ENCODE measurements around the gene ATG101. TPM values are rescaled to one million over a fixed set of nuclear protein-coding genes. Genes with fewer than 3 reads are reported as not detected.
A peak's percentile ranks its signal among the peaks of the same experiment; 100 is the strongest.

Gene ATG101
- total RNA-seq, 1 experiment from 2014 or later = 54.7 TPM

DNA sequence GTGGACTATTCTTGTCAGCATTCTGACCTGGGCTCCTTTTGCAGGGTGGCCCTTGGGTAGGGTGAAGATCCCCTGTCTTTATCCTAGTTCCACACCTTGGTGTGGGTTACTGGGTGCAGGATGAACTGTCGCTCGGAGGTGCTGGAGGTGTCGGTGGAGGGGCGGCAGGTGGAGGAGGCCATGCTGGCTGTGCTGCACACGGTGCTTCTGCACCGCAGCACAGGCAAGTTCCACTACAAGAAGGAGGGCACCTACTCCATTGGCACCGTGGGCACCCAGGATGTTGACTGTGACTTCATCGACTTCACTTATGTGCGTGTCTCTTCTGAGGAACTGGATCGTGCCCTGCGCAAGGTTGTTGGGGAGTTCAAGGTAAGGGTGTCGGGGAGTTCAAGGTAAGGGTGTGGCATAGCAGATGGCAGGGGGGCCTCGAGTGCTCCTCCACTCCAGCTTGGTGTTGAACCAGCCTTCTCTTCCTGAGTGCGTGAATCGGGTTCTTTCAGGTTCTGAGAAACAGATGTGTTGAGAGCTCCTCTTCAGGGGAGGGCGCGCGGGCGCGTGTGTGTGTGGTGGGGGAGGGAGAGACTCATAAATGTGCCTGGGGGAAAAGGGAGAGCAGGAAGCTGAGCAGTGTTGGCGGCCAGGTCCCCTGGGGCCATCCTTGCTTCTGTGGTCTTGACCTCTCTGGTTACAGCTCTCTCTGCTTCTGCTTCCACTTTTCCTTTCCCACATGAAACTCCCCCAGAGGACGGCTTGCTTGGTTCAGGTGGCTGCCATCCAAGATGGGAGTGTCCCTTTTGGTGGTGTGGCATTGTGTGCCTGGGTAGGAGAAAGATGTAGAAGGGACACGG is 4.0 kb downstream of the ATG101 start:
- in situ Hi-C loops (cut with HindIII; ENCODE audit: low sequenced_read_pairs) = no loop called here
- no peak for DNase-seq (ENCODE audit: low spot score)

DNA sequence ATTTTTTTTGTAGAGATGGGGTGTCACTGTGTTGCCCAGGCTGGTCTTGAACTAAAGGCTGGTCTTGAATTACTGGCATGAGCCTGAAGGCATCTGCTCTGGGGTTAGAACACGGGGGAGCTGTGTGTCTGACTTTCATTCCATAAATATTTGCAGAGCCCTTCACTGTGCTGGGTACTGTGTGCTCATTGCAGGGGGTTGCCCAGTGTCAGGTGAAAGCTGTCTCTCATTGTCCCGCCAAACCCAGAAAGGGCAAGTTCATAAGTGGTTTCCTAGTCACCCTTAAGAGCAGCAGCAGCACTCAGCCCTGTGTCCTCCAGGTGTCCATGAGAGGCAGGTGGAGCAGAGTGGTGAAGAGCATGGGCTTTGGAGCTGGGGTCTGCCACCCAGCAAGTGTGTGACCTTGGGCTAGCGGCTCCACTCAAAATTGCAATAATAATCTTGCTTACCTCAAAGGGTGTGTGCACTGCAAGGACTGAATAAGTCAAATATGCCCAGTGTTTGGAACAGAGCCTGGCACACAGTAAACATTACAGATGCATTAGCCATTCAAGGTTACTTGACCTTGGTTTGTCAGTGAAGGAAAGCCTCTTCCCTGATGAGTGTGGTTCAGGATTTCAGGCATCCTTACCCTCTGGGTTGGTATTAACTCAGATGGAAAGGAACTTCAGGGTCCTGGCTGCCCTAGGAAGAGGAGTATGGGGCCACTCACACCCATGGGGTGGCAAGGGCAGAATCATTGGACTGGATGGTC is 5.4 kb downstream of the ATG101 start:
- in situ Hi-C loops (cut with HindIII; ENCODE audit: low sequenced_read_pairs) = no loop called here
- no peak for DNase-seq (ENCODE audit: low spot score)

DNA sequence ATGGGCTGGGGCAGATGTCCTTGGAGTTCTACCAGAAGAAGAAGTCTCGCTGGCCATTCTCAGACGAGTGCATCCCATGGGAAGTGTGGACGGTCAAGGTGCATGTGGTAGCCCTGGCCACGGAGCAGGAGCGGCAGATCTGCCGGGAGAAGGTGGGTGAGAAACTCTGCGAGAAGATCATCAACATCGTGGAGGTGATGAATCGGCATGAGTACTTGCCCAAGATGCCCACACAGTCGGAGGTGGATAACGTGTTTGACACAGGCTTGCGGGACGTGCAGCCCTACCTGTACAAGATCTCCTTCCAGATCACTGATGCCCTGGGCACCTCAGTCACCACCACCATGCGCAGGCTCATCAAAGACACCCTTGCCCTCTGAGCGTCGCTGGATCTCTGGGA is 7.0 kb downstream of the ATG101 start:
- in situ Hi-C loops (cut with HindIII; ENCODE audit: low sequenced_read_pairs) = no loop called here

DNA sequence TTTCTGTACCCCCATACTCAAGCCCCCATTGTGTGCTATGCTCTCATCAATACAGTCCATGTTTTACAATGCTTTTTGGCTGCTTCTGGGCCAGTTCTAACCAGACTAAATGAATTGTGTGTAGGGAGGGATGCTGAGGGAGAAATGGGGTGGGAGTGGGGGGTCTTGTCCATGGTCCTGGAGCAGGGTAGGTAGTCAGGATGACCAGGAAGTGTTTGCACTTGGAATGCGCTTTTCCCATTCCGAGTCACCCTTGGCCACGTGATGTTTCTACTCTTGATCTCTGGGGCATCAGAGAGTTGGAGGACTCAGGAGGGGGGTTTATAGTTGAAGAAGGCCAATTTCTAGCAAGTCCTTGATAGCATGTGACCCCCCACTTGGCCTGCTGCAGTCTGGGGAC is 8.5 kb downstream of the ATG101 start:
- in situ Hi-C loops (cut with HindIII; ENCODE audit: low sequenced_read_pairs) = no loop called here
- no peak for DNase-seq (ENCODE audit: low spot score)

More for the DNA sequence above, 7.0 kb downstream of the ATG101 start:
- no peak for DNase-seq (ENCODE audit: low spot score)

DNA sequence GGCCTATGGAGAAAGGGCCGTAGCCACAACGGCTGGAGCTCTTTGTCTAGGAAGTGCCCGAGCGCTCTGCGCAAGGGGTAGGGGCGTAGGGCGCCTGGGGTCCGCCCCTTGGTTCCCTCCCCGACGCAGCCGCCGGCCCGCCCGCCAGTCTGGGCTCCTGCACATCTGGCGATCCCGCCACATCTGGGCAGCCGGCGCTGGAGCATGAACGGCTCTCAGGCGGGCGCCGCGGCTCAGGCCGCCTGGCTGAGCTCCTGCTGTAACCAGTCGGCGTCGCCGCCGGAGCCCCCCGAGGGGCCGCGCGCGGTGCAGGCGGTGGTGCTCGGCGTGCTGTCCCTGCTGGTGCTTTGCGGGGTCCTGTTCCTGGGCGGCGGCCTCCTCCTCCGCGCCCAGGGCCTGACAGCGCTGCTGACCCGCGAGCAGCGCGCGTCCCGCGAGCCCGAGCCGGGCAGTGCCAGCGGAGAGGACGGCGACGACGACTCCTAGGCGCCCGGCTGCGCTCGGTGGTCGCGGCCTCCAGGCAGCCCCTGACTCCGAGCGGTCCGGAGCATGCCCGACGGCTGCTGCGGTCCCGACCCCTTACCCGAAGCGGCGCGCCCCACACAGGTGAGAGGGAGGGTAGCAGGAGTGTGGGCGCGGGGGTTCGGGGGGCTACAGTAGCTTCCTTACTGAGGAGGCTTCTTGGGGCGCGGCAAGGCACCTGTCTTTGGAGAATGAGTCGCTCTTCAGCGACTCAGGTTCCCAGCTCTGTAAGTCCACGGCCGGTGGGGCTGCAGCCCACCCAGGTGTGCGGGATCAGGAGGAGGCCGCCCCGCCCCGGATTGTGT is 10.0 kb downstream of the ATG101 start, which contains the start of gene SMIM41:
SMIM41 (plus strand) TSS at position 129 of the 827 bp plus-strand sequence; CDS start at position 205, 76 bp downstream.
- in situ Hi-C loops (cut with HindIII; ENCODE audit: low sequenced_read_pairs) = no loop called here
- DNase-seq (ENCODE audit: low spot score) = no peak

DNA sequence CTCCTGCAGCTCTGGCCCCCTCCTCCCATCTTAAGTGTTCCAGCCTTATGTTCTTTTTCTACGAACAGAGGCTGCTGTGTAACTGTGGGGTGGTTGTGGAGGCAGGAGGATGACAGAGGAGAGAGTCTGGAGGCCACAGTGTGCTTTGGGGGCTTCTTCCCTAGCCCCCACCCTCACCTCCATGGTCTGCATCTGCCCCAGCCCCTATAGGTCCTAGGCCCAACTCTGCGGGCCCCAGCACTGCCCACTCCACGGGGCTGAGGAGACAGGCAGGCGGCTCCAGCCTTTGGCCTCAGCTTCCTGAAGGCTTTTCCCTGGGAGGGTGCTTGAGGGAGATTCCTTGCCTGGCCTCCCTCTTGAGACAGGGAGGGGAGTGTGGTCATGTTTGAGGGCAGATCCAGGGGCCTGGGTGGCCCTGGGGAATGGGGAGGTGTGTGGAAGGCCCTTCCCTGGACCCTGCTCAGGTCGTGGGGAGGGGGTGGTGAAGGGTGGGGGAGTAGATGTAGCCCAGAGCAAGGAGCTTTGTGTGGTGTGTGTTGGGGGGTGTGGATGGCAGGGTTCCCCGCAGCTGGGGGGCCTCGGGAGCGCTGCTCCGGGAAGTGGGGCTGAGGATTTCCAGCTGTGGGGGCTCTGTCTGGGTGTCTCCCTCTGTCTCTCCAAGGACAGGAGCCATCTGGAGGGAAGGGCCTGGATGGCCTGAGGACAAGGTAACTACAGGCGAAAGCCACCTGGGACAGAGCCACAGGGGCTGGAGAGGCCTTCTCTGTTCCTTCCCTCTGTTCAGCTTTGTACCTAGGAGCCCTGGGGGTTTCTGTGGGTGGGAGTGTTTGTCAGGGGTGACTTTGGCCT is 10.8 kb downstream of the ATG101 start:
- in situ Hi-C loops (cut with HindIII; ENCODE audit: low sequenced_read_pairs) = no loop called here
- DNase-seq (ENCODE audit: low spot score) = no peak

DNA sequence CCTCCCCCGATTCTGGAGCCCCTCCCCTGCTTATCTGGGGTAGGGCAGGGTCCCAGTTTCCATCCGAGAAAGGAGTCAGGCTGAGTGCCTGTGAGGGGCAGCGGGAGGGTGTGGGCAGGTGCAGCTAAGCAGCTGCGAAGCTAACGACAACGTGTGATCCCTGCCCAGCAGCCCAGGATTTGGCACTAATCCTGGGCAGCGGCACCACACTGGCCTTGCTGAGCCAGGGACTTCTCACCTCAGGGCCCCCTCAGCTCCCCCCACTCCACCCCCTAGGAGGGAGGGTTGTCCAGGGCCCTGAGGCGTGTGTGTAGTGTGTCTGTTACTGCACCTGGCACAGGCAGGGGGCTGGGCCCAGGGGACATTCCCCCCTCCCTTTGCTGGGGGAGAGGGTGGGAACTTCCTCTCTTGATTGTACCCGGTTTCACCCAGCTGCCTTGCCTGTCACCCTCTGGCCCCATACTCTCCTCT is 11.5 kb downstream of the ATG101 start:
- no peak for DNase-seq (ENCODE audit: low spot score)
- in situ Hi-C loops (cut with HindIII; ENCODE audit: low sequenced_read_pairs) = no loop called here

DNA sequence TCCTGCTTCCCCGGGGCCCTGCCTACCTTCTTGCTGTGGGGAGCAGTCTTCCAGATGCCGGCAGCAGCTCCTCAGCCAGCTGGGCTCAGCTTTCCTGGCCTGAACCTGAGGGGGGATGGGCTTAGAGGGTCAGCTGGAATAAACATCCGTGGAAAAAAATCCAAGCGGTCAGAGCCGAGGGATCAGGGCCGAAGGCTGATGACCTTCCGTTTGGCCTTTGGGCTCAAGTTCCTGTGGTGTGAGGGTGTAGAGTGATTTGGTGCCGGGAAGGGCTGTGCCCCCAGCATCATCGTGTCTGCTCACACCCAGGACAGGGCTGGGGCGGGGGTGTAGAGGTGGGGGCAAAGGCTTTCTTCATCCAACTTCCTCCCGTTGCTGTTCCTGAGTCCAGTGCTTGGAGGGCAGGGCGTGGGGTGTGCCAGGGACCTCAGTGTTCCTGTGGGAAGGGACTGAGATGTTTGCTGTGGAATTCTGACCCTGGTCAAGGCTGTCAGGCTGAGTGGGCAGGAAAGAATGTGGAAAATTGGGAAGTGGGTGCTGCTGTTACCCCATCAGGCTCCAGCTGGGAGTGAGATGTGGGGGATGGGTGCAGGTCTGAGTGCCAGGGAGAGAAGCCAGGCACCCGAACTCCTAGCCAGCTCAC is 12.4 kb downstream of the ATG101 start:
- in situ Hi-C loops (cut with HindIII; ENCODE audit: low sequenced_read_pairs) = no loop called here
- DNase-seq (ENCODE audit: low spot score) = no peak

DNA sequence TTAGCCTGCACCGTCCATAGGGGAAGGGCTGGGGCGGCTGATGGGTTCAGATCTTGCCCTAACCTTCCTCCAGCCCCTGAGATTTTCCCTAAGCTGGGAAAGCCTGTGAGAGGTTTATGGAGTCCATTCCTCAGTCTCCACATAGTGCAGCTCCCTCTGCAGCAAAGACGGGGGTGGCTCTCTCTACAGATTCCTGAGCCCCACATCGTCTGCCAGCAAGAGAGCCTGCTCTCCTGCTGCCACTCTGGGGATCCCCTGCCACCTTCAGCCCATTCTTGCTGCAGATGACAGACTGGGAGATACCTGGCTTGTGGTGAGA is 12.8 kb downstream of the ATG101 start:
- in situ Hi-C loops (cut with HindIII; ENCODE audit: low sequenced_read_pairs) = no loop called here

DNA sequence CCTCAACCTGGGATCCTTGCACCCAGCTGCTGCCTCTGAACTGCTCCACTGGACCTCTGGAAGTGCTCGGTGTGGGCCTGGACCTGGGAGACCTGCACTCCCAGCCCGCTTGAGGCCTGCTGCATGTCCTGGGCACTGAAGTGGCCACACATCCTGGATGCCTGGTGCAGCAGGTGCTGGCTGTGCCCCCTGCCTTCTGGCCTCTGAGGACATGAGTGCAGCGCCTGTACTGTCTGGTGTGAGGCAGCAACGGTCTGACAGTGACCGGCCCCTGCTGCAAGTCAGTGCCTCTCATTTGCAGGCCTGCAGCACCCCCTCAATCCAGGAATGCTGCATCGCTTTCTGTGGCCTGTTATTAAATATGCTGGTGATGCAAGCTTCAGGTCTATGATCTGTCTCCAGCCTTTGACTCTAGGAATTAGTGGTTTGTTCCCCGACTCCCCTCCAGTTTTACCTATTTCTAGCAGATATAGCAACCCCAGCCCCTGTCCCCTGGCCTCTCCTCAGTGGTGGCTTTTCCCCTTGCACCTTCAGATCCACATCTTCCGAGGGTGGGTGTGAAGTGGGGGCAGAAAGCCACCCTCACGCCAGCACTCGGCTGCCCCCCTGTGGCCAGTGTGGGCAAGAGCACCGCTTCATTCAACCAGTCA is 13.3 kb downstream of the ATG101 start:
- in situ Hi-C loops (cut with HindIII; ENCODE audit: low sequenced_read_pairs) = no loop called here
- peak; percentile 66 for DNase-seq (ENCODE audit: low spot score)

More for the DNA sequence above, 12.8 kb downstream of the ATG101 start:
- DNase-seq (ENCODE audit: low spot score) = no peak

DNA sequence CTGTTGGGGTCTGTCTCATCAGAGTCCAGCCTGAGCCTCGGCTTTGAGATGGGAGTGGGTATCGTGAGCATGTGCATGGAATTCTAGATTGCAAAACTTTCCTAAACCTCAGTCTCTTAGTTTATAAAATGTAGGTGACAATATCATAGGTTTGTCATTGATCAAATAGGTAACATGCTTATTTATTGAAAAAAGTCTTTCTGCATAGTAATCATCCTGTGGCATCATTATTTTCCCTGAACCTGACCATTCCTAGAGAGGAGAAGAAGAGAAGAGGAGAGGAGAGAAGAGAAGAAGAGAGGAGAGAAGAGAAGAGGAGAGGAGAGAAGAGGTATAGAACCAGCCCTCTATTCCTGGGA is 13.8 kb downstream of the ATG101 start:
- in situ Hi-C loops (cut with HindIII; ENCODE audit: low sequenced_read_pairs) = no loop called here
- DNase-seq (ENCODE audit: low spot score) = no peak

DNA sequence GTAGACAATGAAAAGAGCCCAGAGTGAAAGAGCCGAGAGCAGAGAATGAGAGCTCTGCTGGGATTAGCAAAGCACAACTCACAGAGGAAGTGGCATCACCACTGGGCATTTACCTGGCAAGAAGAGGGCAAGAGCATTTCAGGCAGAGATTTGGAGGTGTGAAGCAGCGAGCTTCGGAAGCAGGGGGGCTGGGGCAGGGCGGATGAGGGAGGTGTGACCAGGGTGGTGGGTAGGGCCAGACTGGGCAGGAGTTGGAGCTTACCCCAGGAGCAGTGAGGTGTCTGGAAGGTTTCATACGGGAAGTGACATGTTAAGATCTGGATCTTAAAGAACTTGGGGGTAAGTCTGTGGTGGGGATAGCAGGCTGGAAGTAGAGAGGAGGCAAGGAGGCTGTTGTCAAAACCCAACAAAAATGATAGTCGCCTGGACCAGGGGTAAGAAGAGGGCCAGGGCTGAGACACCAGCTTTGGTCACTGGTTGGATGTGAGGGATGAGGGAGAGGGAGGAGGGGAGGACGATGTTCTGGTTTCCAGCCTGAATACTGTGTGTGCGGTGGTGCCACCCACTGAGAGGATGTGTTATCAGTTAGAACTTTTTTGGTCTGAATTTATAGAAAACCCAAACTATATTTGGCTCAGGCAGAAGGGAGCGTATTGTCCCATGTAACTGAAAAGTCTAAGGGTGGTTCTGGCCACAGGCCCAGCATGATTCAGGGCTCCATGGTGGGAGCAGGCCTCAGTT is 14.9 kb downstream of the ATG101 start:
- in situ Hi-C loops (cut with HindIII; ENCODE audit: low sequenced_read_pairs) = no loop called here
- DNase-seq (ENCODE audit: low spot score) = no peak

DNA sequence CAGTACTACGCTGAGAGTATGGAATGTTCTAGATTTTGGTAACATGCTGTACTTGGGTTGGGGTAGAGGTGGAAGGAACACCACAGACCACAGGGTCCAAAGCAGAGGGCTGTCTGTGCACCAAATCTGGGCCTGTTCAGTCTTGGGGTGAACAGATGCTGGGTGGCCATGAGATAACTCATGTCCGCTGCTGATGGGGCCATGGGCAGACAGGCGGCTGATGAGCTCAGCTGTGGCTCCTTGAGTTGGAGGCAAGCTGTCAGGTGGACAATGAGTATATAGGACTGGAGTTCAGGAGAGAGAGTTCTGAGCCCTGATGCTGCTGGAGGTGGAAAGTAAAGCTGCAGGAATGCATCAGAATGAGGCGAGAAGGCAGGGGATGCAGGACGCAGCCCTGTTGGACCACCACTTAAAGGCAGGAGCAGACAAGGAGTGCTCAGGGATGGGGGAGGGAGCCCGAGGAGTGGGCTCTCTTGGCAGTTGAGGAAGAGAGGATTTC is 16.0 kb downstream of the ATG101 start:
- in situ Hi-C loops (cut with HindIII; ENCODE audit: low sequenced_read_pairs) = no loop called here
- DNase-seq (ENCODE audit: low spot score) = no peak

DNA sequence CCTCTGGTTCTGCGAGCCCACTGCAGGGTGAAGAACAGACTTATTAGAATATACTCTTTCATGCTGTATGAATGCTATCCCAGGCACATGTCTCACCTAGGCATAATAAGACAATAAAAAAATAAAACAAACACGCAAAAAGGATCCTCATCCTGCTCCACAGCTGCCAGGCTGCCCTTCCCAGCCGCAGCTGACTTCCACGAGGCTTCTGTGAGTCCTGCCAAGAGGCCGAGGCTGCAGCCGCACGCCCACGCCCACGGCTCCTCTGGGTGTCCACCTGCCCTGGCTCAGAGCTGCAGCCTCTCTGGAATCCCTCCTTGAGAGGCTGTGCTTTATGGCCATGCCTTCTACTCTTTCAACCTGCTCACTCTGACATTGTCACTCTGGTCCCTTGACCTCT is 16.6 kb downstream of the ATG101 start:
- in situ Hi-C loops (cut with HindIII; ENCODE audit: low sequenced_read_pairs) = no loop called here
- no peak for DNase-seq (ENCODE audit: low spot score)

DNA sequence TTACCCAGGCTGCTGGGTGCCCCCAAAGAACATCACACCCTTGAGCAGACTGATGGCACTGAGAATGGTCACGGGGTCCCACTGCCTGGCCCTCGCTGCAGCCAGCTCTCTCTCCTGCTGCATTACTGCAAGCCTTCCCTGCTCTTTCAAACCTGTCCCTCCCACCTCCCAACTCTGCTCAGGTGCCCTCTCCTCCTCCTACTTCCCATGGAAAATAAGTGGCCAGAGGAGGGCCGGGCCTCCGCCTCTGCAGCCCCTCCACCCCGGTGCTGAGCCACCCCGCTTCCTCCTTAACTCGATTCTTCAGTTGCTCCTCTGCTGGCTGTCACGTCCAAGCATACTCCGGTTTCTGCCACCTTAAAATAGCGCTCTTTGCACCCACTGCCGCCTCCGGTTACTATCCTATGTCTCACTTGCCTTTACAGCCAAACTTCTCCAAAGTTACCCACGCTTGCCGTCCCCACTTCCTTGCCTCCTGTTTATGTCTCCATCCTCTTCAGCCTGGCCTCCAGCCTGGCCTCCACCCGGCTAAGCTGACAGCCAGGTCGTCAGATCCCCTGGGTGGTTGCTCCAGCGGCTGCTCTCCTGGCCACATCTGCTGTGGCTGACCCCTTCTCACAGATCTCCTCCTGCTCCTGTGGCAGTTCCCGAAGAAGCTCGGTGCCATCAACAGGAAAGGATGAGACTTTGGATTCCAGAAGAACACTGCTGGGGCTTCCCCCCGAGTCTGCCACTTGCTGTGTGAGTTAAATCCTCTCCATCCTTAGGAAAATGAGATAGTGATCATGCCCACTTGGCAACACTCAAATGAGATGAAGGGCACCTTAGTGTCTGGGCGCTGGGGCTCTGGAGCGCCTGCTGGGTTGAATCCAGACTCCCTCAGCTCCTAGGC is 17.4 kb downstream of the ATG101 start:
- in situ Hi-C loops (cut with HindIII; ENCODE audit: low sequenced_read_pairs) = no loop called here

More for the DNA sequence above, 17.4 kb downstream of the ATG101 start:
- no peak for DNase-seq (ENCODE audit: low spot score)
